Endothelial cell of hepatic sinusoid (primary cell): Measurements from ENCODE around the gene PODNL1.

Source experiments
- in situ Hi-C: cut with HindIII; loops from 2 replicates; pipeline ENCODE4 v1.10.0; 2017; ENCODE audit warnings: low sequenced_read_pairs

PODNL1 gene, protein sequence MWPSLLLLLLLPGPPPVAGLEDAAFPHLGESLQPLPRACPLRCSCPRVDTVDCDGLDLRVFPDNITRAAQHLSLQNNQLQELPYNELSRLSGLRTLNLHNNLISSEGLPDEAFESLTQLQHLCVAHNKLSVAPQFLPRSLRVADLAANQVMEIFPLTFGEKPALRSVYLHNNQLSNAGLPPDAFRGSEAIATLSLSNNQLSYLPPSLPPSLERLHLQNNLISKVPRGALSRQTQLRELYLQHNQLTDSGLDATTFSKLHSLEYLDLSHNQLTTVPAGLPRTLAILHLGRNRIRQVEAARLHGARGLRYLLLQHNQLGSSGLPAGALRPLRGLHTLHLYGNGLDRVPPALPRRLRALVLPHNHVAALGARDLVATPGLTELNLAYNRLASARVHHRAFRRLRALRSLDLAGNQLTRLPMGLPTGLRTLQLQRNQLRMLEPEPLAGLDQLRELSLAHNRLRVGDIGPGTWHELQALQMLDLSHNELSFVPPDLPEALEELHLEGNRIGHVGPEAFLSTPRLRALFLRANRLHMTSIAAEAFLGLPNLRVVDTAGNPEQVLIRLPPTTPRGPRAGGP

DNA sequence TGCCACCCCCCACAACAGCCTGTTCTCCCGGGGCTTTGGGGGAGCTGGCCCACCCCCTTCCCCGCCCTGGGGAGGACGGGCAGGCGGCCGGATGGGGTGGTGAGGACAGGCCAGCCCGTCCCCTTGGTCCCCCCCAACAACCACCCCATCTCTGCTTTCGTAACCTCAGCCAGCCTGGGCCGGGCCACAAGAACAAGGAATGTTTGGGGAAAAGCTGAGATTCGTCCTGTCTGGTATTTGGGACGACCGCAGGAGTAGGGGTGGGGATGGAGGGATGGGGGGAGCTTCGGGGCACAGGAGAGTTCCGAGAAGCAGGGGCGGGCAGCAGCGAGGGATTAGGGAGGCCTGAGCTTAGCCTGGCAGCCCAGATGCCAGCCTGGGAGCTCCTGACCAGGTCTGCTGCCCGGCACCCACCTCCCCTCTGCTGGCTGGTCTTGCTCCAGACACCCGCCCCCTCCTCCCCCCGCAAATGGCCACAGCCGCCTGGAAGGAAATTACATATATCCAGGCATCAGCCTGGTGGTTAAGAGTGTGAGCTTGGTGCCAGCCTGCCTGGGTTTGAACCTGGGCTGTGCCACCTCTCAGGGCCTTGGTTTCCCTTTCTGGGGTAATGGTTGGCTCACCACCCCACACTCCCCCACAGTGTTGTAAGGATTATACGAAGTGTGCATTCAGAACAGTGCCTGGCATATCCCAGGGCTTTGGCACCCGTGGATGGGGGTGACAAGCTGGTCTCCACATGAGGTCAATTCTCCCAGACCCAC, at the start of gene PODNL1:
PODNL1 (minus strand) TSS at position 117 of the 764 bp plus-strand sequence. CDS start 236 bp downstream, outside the sequence.
- in situ Hi-C loops: no loop called here

DNA sequence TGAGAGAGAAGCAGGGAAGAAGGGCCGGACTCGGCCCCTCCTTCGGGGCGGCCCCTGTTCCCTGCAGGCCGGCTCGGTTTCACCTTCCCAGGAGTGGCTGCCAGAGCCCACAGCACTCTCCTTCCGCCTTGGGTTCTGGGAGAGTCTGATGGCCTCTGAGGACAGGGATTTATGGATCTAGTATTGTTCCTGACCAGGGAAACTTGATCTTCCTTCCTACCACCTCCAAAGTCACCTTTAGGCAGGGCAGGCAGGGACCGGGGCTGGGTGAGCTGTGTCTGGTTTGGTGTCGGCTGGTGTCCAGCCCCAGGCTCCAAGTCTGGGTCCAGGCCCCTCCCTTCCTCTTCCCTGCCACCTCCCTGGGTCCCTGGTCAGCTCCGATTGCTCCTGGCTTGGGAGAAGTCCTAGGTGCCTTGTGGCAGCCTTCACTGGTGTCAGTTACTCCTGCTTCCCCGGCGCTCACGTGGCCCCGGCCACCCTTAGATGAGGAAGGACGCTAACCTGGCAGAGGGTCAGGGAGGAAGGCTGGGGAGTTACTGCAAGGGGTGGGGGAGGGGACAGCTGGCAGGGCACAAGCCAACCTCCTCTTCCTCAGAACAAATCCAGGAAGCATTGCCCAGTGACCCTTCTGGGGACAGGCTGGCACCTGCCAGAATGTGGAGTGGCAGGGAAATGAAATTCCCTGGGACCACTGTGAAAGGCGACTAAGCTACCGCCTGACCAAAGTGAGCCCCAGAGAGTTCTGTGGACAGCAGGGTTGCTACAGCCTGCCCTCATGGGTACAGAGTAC, 49.1 kb upstream of the PODNL1 start:
- in situ Hi-C loops: no loop called here

DNA sequence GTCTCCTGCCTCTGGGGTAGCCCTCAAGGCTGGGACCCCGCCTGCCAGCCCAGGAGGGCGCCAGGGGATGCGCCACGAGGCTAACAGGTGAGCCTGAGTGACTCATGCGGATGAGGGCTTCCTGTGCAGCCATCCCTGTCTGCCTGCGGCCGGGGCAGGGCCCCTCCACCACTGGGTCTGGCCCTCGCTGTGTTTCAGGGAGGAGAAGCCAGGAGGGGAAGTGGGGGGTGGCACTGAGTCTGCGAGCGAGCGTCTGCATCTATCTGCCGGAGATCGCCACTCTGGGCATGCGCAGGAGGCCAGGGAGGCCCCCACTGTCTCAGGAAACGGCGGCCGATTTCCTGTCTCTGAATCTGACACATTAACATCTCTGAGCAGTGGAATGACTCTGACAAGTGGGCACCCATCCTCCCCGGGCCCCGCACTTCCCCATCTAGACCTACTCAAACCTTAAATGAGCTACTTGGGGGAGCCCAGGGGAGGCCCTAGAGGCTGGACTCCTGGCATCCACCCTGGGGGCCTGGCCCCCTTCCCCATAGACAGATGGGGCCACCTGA, 48.2 kb upstream of the PODNL1 start:
- in situ Hi-C loops: no loop called here

DNA sequence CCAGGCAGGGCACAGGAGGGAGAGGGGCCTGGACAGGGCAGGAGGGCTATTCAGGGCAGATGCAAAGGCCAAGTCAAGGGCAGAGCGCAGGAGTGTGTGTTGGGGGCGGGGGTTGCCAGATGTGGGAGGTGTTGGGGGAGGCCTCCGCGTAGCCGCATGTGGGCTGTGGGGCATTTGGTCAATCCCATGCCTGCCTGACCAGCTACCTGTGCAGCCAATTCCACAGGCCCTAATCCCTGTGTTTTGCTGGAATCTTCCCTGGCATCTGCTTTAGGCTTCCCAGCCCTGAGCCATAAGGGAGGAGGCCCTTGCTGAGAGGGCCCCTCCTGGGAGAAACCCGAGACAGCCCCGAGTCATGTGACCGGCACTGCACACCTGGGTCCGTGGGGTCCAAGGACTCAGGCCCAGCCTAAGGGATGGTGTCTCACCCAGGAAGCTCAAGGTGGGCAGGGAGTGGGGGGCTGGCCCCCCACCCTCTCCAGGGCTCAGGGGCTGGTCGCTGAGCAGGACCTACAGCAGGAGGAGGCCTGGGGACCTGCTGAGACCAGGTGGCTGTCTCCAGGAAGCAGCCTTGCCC, 47.6 kb upstream of the PODNL1 start:
- in situ Hi-C loops: no loop called here

DNA sequence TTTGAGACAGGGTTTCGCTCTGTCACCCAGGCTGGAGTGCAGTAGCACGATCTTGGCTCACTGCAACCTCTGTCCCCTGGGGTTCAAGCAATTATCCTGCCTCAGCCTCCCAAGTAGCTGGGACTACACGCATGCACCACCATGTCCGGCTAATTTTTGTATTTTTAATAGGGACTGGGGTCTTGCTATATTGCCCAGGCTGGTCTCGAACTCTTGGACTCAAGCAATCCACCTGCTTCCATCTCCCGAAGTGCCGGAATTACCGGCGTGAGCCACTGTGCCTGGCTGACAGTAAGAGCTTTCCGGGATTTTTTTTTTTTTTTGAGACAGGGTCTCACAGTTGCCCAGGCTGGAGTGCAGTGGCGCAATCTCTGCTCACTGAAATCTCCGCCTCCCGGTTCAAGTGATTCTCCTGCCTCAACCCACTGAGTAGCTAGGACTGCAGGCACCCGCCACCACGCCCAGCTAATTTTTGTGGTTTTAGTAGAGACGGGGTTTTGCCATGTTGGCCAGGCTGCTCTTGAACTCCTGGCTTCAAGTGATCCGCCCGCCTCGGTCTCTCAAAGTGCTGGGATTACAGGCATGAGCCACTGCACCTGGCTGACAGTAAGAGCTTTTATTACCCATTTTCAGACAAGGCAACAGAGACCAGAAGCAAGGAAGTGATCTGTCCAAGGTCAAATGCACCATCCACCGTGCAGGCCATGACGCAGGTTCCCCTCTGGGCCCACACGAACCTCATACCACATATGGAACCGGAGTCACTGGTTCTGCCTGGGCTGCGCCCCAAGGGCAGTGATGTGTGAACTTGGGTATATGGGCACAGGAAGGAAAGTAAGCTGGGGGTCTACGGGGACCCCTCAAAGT, 46.9 kb upstream of the PODNL1 start:
- in situ Hi-C loops: no loop called here

DNA sequence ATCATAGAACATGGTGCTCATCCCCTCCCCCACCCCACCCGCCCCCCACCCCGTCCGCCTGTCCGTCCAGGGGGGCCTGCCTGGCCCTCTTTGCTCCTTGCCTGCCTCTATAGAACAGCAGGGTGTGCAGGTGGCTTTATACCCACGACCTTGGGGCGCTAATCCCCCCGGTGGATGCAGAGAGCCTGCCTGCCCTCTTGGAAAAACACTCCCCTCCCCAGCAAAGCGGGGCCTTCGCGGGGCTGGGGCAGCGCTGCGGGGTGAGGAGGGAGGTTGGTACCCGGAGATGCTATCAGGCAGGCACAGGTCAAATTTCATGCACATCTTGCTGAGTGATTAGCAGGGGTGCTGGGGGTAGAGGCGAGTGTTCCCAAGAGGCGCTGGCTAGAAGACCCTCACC, 46.0 kb upstream of the PODNL1 start:
- in situ Hi-C loops: no loop called here

DNA sequence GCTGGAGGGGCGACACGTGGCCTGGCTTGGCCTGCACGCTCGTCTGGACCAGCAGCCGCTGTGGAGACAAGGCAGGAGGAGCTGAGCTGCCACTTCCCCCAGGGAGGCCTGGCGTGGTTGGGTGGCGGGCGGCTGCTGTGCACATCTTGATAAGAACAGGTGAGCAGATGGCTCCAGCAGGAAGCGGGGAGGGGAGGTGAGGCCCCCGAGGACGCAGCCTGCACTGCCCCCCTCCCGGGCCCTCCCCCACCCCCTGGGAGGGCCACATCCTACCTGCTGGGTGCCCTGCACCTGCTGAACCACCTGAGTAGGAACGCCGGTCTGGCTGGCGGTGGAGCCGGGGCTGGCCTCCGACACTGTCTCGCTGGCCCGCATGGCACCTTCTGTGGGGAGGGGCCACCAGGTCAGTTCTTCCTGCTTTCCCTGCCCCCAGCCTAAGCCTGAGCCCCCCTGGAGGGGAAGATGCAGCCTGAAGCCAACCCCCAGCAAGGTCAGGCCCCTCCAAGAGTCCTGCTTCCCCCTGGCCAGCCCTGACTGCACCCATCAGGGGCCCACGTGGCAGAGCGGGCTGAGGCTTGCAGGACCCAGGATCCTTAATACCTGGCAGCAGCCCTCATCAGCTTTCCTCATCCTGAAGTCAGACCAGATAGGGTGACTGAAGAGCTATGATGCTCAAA, 45.1 kb upstream of the PODNL1 start:
- in situ Hi-C loops: no loop called here

DNA sequence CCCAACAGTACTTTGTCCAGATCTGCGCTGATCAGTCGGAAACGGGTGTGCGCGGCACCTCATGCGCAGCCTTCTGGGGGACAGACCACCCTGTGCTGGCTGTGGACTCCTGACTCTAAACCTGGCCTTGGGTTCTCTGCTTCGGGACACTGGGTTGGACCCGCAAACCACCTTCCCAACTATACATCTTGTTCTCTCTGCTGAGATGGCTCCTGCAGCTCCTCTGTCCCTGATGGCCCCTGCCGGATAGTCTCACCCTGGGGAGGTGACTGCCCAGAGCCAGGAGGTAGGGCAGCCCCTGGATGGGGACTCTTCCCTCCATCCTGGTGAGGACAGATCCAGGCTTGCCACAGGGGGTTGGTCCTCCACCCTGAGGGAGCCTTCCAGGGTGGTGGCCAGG, 44.6 kb upstream of the PODNL1 start:
- in situ Hi-C loops: no loop called here

DNA sequence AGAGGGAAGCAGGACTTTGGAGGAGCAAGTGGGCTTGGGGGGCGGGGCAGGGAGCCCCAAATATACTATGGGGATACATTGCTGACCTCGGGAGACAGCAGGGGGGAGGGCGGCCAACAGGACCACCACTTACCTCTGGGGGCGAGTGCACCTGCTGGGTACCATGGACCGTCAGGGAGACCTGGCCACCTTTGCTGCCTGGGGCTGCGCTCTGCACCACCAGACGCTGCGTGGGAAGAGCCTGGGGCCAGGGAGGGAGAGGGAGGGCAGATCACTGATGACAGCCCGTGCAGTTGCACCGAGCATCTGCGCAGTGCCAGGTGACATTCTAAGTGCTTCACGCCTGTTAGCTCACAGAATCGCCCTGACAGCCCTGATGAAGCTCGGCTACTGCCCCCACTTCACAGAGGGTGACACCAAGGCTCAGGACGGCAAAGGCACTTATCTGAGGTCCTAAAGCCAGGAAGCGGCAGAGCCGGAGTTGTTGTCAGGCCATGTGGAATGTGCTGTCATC, 43.8 kb upstream of the PODNL1 start:
- in situ Hi-C loops: no loop called here

DNA sequence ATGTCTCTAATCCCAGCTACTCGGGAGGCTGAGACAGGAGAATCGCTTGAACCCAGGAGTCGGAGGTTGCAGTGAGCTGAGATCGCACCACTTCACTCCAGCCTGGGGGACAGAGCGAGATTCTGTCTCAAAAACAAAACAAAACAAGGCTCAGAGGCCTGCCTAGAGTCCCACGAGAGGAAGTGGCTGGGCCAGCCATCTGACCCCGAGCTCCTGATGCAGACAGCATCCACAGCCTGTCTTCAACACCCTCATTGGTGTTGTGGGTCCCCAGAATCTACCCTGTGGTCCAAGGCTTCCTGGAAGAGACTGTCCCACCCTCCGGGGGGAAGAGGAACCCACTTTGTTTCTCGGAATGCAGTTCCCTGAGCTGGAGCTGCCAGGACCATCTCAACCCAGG, 43.2 kb upstream of the PODNL1 start:
- in situ Hi-C loops: no loop called here

DNA sequence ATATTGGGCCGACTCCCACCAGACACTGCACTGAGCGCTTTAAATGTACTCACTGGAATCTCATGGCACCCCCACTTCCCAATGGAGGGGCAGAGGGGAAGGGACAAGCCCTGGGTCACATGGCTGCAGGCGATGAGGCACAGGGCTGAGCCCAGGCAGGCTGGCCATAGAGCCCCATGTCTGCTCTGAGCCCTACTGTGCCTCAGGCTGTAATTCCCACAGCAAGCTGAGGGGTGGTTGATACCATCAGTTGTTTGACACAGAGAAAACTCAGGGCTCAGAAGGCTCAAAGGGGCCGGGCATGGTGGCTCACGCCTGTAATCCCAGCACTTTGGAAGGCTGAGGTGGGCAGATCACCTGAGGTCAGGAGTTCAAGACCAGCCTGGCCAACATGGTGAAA, 42.8 kb upstream of the PODNL1 start:
- in situ Hi-C loops: no loop called here

DNA sequence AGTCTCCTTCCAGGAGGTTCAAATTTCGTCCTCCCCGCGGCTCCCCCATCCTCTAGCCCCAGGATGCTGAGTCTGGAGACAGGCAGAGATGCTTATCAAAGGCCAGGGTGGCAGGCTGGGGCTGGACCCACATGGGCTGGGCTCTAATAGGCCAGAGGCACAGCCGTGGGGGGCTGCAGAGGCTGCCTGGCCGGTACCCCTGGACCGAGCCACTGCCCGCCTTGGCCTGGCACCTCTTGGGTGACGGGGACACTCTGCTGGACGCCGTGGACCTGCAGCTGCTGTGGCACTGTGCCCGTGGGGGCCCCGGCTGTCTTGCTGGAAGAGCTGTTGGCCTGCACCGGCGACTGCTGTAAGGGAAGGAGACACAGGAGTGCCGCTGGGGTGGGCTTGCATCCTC, 42.1 kb upstream of the PODNL1 start:
- in situ Hi-C loops: no loop called here

DNA sequence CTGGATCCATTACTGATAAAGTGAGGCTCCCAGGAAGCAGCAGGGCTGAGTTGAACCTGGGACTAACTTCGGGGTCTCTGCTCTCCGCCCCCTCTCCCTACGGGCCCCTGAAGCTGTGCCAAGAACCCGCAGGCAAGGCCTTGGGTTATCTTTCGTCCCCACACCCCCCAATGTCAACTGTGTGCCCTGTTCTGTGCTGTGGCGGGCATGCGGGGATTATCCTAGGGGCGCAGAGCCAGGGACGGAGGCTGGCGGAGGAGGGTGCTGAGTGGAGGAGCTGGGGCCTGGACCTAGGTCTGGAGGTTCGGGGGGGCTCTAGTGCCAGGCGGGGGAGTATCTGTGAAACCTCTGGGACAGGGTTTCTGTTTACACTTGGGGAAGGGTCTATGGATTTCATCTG, 41.5 kb upstream of the PODNL1 start:
- in situ Hi-C loops: no loop called here

DNA sequence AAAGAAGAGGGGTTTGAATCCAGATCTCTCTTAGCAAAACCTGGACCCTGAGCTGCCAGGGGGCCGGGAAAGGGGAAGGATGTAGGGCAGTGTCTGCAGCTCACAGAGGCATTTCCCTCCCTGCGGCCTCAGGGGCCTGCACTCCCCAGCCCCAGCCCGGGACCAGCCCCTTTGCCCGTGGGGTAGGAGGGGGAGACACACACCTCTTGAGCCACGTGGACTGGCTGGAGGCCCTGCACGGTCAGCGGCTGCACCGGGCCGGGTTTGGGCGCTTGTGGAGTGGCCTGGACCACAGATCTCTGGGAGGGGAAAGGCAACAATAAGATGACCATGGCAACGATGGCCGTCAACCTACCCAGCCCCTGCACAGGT, 41.0 kb upstream of the PODNL1 start:
- in situ Hi-C loops: no loop called here

DNA sequence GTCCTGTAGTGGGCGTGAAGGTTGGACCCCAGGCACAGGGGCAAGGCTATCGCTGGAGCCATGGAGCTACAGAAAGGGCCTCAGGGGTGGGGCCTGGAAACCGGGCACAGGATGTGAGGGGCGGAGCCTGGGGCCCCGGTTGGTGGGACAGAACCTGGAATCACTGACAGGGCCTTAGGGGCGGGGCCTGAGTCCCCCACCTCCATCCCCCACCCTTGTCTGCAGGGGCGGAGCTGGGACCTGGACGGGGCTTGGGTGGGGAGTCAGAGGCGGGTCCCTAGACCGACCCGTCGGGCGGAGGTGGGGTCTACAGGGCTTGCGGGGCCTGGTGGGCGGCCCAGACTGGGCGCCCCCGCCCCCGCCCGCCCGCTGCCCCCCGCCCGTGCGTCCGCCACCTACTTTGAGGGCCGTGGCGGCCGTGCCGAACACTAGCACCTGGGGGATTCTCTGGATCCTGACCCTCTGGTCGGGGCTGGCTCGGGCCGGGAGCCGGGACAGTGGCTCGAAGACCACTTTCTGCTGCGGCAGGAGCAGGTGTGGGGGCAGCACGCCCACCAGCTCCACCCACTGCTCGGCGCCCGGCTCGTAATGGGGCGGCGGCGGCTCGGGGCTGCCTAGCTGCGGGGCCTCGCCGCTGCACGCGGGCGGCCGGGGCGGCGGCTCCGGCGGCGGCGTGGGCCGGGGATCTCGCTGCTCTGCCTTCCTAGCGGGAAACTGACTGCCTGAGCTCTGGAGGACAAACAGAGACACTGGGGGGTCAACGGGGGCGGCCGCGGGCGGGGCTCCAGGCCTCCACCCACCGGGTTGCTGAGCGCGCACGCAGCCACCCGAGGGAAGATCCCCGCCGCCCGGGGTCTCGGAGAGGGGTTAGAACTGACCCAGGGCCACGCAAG, 40.4 kb upstream of the PODNL1 start:
- in situ Hi-C loops: no loop called here

DNA sequence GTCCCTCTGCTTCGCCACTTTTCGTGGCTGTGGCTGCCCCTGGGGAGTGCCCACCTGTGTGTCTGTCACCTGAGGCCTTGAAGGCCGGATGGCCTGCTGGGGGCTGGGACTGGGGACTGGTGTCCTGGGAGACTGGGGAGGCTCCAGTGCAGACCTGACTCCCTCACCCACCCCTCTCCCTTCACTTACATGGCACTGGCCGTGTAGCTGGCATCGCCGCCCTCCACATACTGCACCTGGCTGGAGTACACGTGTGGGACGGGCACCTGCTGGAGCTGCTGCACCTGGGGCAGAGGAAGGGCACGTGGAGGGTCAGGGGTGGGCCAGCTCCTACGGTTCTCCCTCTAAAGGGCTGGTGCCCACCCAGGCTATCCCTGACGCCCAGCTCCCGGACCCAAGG, 39.6 kb upstream of the PODNL1 start:
- in situ Hi-C loops: no loop called here

DNA sequence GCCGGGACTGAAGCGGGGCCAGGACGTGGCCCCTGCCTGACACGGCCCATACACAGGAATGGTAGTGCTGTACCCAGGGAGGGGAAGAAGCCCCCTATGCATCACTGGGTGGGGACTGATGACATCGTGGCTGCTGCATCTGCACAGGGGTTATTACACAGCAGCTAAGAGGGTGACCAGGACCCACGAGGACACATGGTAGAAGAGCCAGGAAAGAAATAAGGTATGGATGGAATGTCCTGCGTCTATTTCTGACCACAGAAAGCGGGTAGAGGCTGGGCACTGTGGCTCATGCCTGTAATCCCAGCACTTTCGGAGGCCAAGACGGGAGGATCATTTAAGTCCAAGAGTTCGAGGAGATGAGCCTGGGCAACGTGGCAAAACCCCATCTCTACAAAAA, 38.2 kb upstream of the PODNL1 start:
- in situ Hi-C loops: no loop called here

DNA sequence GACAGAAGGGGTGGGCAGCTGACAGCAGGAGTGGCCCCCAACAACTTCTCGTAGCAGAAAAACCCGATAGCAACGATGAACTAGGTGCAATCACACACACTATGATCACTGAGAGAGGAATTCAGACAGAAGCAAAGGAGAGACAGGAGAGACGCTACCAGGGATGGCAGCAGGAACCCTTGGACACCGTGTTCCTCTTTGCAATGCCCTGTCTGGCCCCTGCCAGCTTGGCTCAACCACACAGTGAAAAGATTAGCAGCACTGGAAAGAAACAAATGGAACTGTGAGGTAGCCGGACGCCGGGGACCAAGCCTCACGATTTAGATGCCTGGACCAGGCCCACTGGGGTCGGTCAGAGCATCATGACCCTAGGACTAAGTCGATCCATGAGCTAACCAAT, 37.7 kb upstream of the PODNL1 start:
- in situ Hi-C loops: no loop called here
